ENCODE measurements around the gene TRIM44.
A peak's percentile ranks its signal among the peaks of the same experiment; 100 is the strongest.
"Not testable (repeated sequence)": the region's sequence is repeated elsewhere in the genome, so short reads cannot be mapped to it uniquely, and the experiment has no call there.

Gene TRIM44

DNA sequence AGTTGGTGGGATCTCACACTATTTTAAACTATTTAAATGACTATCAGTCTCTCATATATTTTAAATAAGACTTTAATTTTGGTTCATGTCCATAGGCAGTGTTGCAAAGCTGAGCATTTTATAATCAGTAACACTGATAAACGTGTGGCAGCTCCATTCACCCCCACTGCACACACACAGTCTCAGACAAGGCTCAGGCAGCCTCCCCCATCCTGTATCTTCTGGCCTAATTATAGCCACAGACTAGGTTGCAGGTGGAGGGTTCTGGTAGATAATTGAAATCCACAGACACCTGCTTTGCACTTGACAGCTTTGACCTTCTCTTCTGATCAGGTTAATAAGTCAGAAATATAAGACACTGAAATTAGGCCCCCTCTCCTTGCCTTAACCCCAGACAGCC is 162.8 kb downstream of the TRIM44 start:
- DNase-seq, result no peak

- no peak for DNase-seq
Observed at GRCh38 chr11:35826006-35826405, 163.4 kb downstream of the TRIM44 start.

GRCh38 chr11:35826949-35827348 is 164.4 kb downstream of the TRIM44 start:
- no peak for DNase-seq

GRCh38 chr11:35836205-35836604 is 173.6 kb downstream of the TRIM44 start:
- DNase-seq, result no peak

GRCh38 chr11:35838071-35838470 is 175.5 kb downstream of the TRIM44 start:
- no peak for DNase-seq

DNA sequence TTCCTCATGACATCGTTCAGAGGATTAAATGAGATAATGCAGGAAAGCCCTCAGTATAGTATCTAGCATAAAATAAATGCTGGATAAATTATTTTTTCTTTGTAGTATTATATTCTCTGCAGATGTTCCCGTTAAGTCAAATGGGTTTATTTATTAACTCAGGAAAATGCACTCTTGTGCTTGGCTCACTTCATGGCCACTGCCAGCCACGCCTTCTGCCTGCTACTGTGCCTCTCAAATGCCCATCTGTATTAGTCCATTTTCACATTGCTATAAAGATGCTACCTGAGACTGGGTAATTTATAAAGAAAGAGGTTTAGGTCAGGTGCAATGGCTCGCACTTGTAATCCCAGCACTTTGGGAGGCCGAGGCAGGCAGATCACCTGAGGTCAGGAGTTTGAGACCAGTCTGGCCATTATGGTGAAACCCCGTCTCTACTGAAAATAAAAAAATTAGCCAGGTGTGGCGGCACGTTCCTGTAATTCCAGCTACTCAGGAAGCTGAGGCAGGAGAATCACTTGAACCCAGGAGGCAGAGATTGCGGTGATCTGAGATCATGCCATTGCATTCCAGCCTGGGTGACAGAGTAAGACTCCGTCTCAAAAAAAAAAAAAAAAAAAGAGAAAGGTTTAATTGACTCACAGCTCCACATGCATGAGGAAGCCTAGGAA is 176.3 kb downstream of the TRIM44 start:
- DNase-seq, result not testable (repeated sequence)

GRCh38 chr11:35839368-35840161 is 177.0 kb downstream of the TRIM44 start:
- DNase-seq, result no peak

- DNase-seq, result no peak
Observed at GRCh38 chr11:35841733-35842132, 179.2 kb downstream of the TRIM44 start.

DNA sequence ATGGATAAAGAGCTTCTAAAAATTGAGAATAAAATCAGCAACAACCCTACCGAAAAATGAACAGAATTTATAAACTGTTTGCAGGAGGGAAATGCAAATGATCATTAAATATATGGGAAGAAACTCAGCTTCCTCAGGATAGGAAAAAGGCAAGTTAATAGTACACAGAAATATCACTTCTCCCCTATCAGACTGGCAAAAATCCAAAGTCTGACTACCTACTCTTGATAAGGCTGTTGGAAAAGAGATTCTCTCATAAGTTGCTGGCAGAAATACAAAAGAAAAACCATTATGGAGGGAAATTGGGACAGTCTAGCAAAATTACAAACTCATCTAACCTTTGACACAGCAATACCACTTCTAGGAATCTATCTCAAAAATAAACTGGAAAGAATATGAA is 180.4 kb downstream of the TRIM44 start:
- DNase-seq, result no peak

DNA sequence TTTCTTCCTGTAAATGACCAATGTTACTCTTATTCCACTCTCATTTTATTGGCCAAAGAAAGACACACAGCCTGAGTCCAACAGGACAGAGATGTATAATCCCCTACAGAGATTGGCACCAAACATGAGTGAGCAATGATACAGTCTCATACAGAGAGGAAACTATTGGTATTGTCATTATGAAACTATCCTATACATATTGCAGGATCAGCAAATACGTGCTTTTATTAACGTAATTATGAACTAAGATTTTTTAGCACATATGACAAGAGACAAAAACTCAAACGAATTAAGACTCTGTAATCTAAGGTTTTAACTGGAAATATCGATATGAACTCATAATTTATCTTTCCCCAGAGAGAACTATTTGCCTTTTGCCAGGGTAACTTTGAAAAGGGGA is 182.0 kb downstream of the TRIM44 start:
- DNase-seq, result no peak

GRCh38 chr11:35845860-35846259 is 183.3 kb downstream of the TRIM44 start:
- peak; percentile 28 for DNase-seq

GRCh38 chr11:35846874-35847273 is 184.3 kb downstream of the TRIM44 start:
- DNase-seq, result no peak

- DNase-seq, result no peak
Observed at GRCh38 chr11:35847473-35847872, 184.9 kb downstream of the TRIM44 start.

- no peak for DNase-seq
Observed at GRCh38 chr11:35848616-35849015, 186.0 kb downstream of the TRIM44 start.

GRCh38 chr11:35850191-35850590 is 187.6 kb downstream of the TRIM44 start:
- no peak for DNase-seq

DNA sequence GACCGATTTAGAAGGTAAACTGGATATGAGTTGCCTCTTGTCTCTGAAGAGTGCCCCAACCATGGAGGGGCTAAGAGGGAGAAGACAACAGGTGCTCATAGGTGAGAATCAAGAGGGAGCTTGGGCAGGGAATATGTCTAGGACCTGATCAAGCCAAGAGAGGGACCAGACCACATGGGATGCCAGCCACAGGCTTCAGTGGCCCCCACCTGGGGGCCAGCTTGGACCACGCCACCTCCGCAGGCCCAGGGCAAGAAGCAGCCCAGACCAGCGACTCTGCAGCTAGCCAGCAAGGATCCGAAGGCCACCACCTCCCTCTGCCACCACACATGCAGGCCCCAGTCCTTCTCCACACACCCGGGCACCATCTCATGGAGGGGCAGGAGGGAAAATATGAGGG is 188.8 kb downstream of the TRIM44 start:
- DNase-seq, result no peak

DNA sequence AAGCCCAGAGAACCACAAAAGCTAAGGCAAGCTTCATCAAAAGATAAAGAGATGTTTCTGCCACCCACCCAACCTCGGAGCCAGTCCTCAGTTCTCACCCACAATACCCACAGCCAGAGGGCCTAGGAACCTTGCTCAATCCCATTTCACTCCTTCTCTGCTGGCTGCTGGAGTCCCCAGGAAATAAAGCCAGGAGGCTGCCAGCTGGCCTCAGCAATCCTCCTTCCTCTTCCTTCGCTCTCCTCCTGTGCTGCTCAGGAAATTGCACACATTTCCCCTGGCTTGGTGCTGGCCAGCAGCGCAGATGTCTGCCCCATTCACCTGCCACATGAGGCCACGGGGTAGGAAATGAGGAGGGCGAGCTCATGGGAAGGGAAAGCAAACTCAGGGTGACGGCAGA is 189.5 kb downstream of the TRIM44 start:
- no peak for DNase-seq

DNA sequence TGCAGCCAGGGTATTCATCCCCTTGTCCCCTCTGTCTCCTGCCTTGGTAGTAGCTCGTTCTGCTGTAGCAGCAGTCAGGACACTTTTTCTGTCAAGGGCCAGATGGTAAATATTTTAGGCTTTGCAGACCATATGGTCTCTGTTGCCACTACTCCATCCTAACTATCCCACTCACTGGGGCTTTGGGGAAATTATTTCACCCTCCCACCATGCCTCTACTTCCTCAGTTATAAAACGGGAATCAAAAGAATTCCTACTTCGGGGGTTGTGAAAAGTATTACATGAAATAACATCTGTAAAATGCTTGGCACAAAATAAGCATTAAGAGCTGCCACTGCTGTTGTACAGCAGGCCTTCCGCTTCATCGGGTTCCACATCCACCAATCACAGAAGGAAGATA is 191.4 kb downstream of the TRIM44 start:
- no peak for DNase-seq

DNA sequence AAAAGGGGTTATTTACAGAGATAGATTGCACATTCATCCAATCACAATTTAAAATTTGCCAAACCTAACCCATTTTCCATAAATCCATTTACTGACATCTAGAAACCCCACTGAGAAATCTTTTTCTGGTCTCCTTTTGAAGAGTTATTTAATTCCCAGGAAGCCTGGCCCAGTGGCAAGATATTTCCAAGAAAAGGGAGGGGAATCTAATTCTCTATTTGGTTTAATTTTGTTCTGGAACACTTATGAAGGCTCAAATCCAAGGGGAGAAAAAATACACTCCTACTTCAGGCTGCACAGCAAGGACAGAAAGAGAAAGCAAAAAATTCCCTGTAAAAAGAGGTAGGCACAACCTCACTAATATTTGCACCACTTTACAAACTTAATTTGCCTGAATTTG is 193.1 kb downstream of the TRIM44 start:
- no peak for DNase-seq

GRCh38 chr11:35856259-35856658 is 193.7 kb downstream of the TRIM44 start:
- no peak for DNase-seq

GRCh38 chr11:35856756-35857155 is 194.2 kb downstream of the TRIM44 start:
- no peak for DNase-seq

- no peak for DNase-seq
Observed at GRCh38 chr11:35857922-35858321, 195.3 kb downstream of the TRIM44 start.

DNA sequence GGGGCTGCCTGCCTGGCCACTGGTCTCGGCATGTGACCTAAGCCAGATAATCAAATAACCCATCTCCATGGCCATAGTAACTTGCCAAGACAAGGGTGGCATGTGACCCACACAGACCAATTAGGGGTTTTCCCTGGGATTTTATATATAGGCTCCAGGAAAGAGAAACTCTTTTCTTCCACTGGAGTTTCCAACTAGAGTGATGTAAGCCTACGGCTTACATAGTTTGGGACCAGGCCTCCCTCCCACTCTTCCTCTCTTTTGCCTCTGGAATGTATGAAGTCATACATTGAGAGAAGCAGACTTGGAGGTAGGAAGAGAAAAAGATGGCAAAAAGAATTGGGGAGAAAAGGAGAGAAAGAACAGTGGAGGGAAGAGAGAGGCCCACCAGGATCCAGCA is 196.7 kb downstream of the TRIM44 start:
- no peak for DNase-seq

- DNase-seq, result not testable (repeated sequence)
Observed at GRCh38 chr11:35860194-35860593, 197.6 kb downstream of the TRIM44 start.

DNA sequence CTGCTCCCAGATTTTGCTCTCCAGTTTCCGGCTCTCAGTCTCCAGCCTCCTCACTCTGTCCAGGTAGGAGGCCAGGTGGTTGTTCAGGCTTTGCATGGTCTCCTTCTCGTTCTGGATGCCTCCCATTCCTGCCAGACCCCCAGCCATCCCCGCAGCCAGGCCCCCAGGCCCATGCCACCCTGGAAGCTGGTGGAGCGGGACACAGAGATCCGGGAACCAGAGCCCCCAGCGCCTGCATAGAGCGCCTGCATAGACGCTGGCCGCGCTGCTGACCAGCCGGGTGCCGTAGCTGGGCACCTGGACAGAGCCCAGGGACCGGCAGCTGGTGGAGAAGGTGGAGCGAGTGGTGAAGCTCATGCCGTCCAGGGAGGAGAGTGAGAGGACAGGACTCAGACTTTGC is 198.6 kb downstream of the TRIM44 start:
- DNase-seq, result no peak

Measured in HCEC 1CT (cell line).